ENCODE measurements around the gene PTGES2.

The PTGES2 gene

DNA sequence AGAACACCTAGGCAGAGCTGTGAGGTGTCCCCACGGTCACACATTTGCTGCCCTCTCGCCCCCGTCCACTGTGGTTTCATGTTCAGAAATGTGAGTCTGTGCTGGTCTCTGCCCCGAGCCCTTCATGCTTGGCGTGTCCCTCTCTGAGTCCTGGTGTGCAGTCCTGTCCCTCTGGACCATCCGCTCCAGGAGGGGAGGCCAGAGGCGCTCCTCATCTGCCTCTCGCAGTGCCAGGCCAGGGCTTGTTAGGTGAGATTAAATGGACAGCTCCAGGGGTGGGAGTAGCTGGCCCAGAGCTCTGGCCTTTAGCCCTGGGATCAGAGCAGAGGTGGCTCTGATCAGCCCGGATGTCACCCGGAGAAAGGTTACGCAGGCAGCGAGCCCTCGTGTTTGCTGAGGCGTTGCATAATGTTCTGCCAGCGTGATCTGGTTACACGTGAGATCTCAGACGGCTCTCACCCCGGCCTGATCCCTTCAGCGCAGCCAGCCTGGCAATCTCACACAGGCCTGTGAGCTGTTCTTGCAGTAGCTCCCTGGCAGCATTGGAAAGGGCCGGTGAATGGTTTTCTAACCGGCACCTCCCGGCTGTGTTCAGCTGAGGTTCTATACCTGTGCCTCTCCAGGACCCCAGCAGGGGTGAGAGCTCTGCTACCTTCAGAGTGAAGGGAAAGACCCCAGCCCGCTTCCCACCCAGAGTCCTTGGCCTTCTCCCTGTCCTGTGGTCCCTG lies 24.5 kb downstream of the PTGES2 start:
- Histone ChIP-seq H3K36me3 (ENCODE audit: control insufficient read depth, insufficient read depth, low read length) (peaks cover 61% of the 10 kb centered on the region), H3K27me3 (ENCODE audit: control insufficient read depth, insufficient read depth, low read length) (no peaks in the 10 kb centered on the region), H3K4me3 (ENCODE audit: low read depth, low read length) (no peak overlapping the region), H3K9me3 (ENCODE audit: control insufficient read depth, insufficient read depth, low read length) (no peaks in the 10 kb centered on the region), H3K4me1 (ENCODE audit: control insufficient read depth, insufficient read depth, low read length) (peaks cover 9% of the 10 kb centered on the region), H3K9ac (ENCODE audit: low read depth, low read length) (no peak overlapping the region)

- Histone ChIP-seq H3K4me3 (ENCODE audit: low read depth, low read length) (no peak overlapping the region), H3K4me1 (ENCODE audit: control insufficient read depth, insufficient read depth, low read length) (peaks cover 13% of the 10 kb centered on the region)
Observed at GRCh38 chr9:128102196-128102595, 25.3 kb downstream of the PTGES2 start.

GRCh38 chr9:128101690-128102089 lies 25.8 kb downstream of the PTGES2 start:
- Histone ChIP-seq H3K9me3 (ENCODE audit: control insufficient read depth, insufficient read depth, low read length) (no peaks in the 10 kb centered on the region), H3K27me3 (ENCODE audit: control insufficient read depth, insufficient read depth, low read length) (no peaks in the 10 kb centered on the region), H3K9ac (ENCODE audit: low read depth, low read length) (no peak overlapping the region), H3K36me3 (ENCODE audit: control insufficient read depth, insufficient read depth, low read length) (peaks cover 48% of the 10 kb centered on the region), H3K4me3 (ENCODE audit: low read depth, low read length) (no peak overlapping the region), H3K4me1 (ENCODE audit: control insufficient read depth, insufficient read depth, low read length) (peaks cover 15% of the 10 kb centered on the region)

More at GRCh38 chr9:128102196-128102595, 25.3 kb downstream of the PTGES2 start:
- H3K36me3 ChIP-seq (ENCODE audit: control insufficient read depth, insufficient read depth, low read length) = peaks cover 53% of the 10 kb centered on the region
- no peaks in the 10 kb centered on the region for H3K9me3 ChIP-seq (ENCODE audit: control insufficient read depth, insufficient read depth, low read length)
- H3K9ac ChIP-seq (ENCODE audit: low read depth, low read length) = no peak overlapping the region
- no peaks in the 10 kb centered on the region for H3K27me3 ChIP-seq (ENCODE audit: control insufficient read depth, insufficient read depth, low read length)

DNA sequence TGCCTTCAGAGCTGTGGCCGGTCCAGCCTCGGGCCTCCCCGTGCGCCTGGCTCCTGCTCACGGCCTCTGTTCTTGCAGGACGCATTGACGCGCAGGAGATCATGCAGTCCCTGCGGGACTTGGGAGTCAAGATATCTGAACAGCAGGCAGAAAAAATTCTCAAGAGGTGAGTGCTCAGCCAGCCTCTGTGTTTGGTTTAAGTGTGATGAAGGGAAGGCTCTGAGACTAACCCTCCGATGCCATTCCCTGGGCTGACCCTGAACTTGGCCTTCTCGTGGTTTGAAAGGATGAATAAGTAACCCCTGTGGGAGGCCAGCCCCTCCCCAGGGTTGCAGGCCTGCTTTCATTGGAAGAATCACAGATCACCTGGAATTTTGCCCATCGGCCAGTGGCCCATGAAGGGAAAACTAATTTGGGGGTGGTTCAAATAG lies 26.3 kb downstream of the PTGES2 start:
- Histone ChIP-seq H3K9ac (ENCODE audit: low read depth, low read length) (no peak overlapping the region), H3K36me3 (ENCODE audit: control insufficient read depth, insufficient read depth, low read length) (peaks cover 43% of the 10 kb centered on the region), H3K4me3 (ENCODE audit: low read depth, low read length) (no peak overlapping the region), H3K27me3 (ENCODE audit: control insufficient read depth, insufficient read depth, low read length) (no peaks in the 10 kb centered on the region), H3K4me1 (ENCODE audit: control insufficient read depth, insufficient read depth, low read length) (peaks cover 15% of the 10 kb centered on the region), H3K9me3 (ENCODE audit: control insufficient read depth, insufficient read depth, low read length) (no peaks in the 10 kb centered on the region)

- Histone ChIP-seq H3K4me1 (ENCODE audit: control insufficient read depth, insufficient read depth, low read length) (peaks cover 15% of the 10 kb centered on the region), H3K27me3 (ENCODE audit: control insufficient read depth, insufficient read depth, low read length) (no peaks in the 10 kb centered on the region)
Observed at GRCh38 chr9:128100581-128100980, 26.9 kb downstream of the PTGES2 start.

DNA sequence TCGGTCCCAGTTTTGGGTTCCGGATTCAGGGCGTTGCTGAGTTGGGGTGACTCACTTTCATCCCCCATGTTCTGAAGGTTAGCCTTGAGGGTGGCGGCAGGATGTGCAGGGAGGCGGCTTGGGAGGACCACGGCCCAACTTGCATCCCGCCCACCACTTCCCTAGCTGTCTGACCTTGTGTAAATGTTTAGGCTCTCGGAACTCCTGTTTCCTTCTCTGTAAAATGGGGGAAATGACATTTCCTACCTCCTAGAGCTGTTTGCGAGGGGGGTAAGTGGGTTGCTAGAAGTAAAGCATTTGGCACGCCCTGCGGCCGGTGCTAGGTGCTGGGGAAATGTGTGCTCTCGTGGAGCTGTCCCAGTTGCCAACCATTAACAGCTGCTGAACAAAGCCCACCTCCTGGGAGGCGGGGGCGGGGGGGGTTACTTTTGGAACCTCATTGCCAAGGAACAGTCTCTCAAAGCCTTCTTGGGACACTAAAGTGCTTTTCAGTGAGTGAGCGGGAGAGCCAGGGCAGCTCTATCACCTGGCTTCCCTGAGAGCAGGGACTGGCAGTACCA lies 27.5 kb downstream of the PTGES2 start:
- H3K36me3 ChIP-seq (ENCODE audit: control insufficient read depth, insufficient read depth, low read length) = peaks cover 35% of the 10 kb centered on the region
- H3K4me3 ChIP-seq (ENCODE audit: low read depth, low read length) = peak overlapping the region; percentile 77
- peaks cover 15% of the 10 kb centered on the region for H3K4me1 ChIP-seq (ENCODE audit: control insufficient read depth, insufficient read depth, low read length)
- H3K9me3 ChIP-seq (ENCODE audit: control insufficient read depth, insufficient read depth, low read length) = no peaks in the 10 kb centered on the region
- no peak overlapping the region for H3K9ac ChIP-seq (ENCODE audit: low read depth, low read length)
- no peaks in the 10 kb centered on the region for H3K27me3 ChIP-seq (ENCODE audit: control insufficient read depth, insufficient read depth, low read length)

More at GRCh38 chr9:128100581-128100980, 26.9 kb downstream of the PTGES2 start:
- peaks cover 36% of the 10 kb centered on the region for H3K36me3 ChIP-seq (ENCODE audit: control insufficient read depth, insufficient read depth, low read length)
- no peak overlapping the region for H3K9ac ChIP-seq (ENCODE audit: low read depth, low read length)
- H3K4me3 ChIP-seq (ENCODE audit: low read depth, low read length) = no peak overlapping the region
- H3K9me3 ChIP-seq (ENCODE audit: control insufficient read depth, insufficient read depth, low read length) = no peaks in the 10 kb centered on the region

DNA sequence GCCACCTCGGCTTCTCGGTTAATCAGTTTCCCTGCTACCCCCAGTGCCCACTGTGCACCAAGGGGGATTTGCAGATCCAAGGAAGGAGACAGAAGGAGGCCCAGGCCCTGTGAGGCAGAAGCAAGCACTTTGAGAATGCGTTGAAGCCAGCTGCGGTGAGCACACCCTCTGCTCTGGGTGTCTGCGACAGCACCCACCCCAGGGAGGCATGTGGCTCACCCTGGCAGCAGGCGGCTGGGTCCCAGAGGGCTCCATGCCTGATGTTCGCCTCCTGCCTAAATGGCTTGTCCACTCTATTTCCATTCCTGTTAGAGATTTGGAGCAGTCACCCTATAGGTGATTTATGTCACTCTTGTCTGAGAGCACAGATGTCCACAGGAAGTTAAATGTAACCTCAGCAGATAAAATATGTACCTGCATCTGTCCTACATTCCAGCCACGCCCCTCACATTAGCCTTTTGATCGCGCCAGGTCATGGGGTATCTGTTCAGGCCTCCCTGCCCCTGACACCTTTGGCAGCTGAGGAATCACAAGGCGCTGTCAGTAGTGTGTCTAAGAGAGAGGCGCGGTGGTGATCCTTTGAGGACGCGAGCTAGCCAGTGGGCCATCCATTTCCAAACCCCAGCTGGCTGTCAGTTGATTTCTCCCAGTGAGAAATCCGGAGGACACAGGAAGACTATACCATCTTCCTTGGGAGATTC lies 28.1 kb downstream of the PTGES2 start:
- H3K9ac ChIP-seq (ENCODE audit: low read depth, low read length) = peak overlapping the region; percentile 84
- no peaks in the 10 kb centered on the region for H3K9me3 ChIP-seq (ENCODE audit: control insufficient read depth, insufficient read depth, low read length)
- no peaks in the 10 kb centered on the region for H3K27me3 ChIP-seq (ENCODE audit: control insufficient read depth, insufficient read depth, low read length)
- H3K36me3 ChIP-seq (ENCODE audit: control insufficient read depth, insufficient read depth, low read length) = peaks cover 33% of the 10 kb centered on the region
- H3K4me3 ChIP-seq (ENCODE audit: low read depth, low read length) = peak overlapping the region; percentile 77
- peaks cover 15% of the 10 kb centered on the region for H3K4me1 ChIP-seq (ENCODE audit: control insufficient read depth, insufficient read depth, low read length)

GRCh38 chr9:128098297-128099230 lies 29.0 kb downstream of the PTGES2 start:
- H3K36me3 ChIP-seq (ENCODE audit: control insufficient read depth, insufficient read depth, low read length) = peaks cover 25% of the 10 kb centered on the region
- H3K9me3 ChIP-seq (ENCODE audit: control insufficient read depth, insufficient read depth, low read length) = no peaks in the 10 kb centered on the region
- peaks cover 15% of the 10 kb centered on the region for H3K4me1 ChIP-seq (ENCODE audit: control insufficient read depth, insufficient read depth, low read length)
- peak overlapping the region; percentile 84 for H3K9ac ChIP-seq (ENCODE audit: low read depth, low read length)
- H3K27me3 ChIP-seq (ENCODE audit: control insufficient read depth, insufficient read depth, low read length) = no peaks in the 10 kb centered on the region
- peak overlapping the region; percentile 77 for H3K4me3 ChIP-seq (ENCODE audit: low read depth, low read length)

DNA sequence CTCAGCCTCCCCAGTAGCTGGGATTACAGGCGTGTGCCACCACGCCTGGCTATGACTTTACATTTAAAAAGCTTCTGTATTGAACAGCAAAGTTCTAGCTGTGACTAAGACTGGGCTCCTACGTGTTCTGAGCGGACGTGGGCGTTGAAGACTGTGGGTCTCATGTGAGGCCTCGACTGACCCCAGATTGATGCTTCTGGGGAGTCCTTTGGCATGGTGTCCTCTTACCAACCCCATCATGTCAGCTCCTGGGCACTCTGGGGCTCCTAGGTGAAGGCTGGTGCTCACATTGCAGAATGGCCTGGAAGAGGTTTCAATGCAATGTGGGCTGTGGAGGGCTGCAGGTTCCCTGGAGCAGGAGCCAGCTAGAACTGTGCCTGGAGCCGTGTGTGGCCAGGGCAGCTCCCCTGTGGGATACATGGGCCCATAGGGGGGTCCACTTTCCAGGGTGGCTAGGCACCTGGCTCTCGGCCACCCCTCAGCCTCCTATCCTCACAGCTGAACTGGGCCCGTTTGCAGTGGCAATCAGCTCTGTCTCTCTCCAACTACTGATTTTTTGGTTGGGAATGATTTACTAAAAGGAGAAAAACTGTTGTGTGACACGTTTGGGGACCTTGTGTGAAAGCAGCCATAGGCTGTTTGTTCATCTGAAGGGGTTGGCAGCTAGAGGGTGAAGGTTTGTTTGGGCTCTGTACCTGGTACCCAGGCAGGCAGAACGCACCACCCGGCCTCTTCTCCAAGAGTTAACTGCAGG lies 29.8 kb downstream of the PTGES2 start:
- H3K4me3 ChIP-seq (ENCODE audit: low read depth, low read length) = no peak overlapping the region

DNA sequence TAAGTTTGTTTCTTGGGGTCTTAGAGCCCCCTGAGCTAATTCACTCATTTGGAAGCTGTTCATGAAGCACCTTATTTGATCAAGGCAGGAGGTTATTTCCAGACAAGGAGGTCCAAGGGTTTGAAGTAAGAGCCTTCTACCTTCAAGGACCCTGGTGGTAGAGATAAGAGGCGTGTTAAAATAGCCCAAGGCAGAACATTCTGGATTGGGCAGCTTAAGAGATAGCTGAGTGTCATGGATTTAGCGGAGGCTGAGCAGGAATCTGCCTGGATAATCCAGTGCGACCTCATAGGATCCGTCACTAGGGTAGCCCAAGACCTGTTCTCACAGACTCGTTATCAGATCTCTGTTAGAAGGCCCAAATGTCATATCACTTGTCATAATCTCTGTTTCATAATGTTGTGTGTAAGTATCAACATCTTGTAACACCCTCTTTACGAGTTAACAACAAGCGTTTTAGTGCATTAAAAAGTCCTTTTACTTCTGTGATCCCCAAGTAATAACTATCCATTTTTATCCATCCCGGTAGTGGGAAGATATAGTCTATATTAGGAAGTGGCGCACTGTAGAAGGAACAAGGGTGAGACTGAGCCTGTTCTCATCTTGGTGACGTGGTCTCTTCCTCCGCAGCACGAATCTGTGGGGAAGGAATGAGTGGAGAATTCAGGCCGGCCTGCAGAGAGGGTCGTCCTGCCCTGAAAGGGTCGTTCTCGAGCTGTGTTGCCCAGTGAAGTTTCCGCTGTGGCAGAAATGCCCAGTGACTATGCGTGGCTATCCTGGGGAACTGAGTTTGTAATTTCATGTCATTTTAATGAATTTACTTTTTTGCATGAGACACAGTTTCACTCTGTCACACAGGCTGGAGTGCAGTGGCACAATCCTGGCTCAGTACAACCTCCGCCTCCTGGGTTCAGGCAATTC lies 30.7 kb downstream of the PTGES2 start:
- Histone ChIP-seq H3K4me3 (ENCODE audit: low read depth, low read length) (no peak overlapping the region), H3K36me3 (ENCODE audit: control insufficient read depth, insufficient read depth, low read length) (peaks cover 10% of the 10 kb centered on the region), H3K9me3 (ENCODE audit: control insufficient read depth, insufficient read depth, low read length) (no peaks in the 10 kb centered on the region), H3K27me3 (ENCODE audit: control insufficient read depth, insufficient read depth, low read length) (no peaks in the 10 kb centered on the region), H3K4me1 (ENCODE audit: control insufficient read depth, insufficient read depth, low read length) (peaks cover 15% of the 10 kb centered on the region), H3K9ac (ENCODE audit: low read depth, low read length) (no peak overlapping the region)

More for the DNA sequence above, 29.8 kb downstream of the PTGES2 start:
- Histone ChIP-seq H3K9ac (ENCODE audit: low read depth, low read length) (peak overlapping the region; percentile 8), H3K9me3 (ENCODE audit: control insufficient read depth, insufficient read depth, low read length) (no peaks in the 10 kb centered on the region), H3K27me3 (ENCODE audit: control insufficient read depth, insufficient read depth, low read length) (no peaks in the 10 kb centered on the region), H3K36me3 (ENCODE audit: control insufficient read depth, insufficient read depth, low read length) (peaks cover 18% of the 10 kb centered on the region), H3K4me1 (ENCODE audit: control insufficient read depth, insufficient read depth, low read length) (peaks cover 15% of the 10 kb centered on the region)

All from iPS-15b (cell line).